ENCODE results near the gene FGF3.

The FGF3 gene

GRCh38 chr11:69818603-69819441, at the start of gene FGF3:
FGF3 (minus strand) TSS chr11:69819416; CDS start chr11:69818933, 483 bp downstream.
- no peak for TF ChIP-seq CTCF (conservative IDR thresholded peaks at IDR 0.05; ENCODE audit: control insufficient read depth, insufficient read depth, low read depth, low read length)
- DNase-seq (ENCODE audit: low read depth) = no peak
- H3K4me3 ChIP-seq (ENCODE audit: control insufficient read depth, low read depth, low read length) = no peak within 1 kb of the TSS

GRCh38 chr11:69868871-69869270, 49.7 kb upstream of the FGF3 start:
- TF ChIP-seq CTCF (conservative IDR thresholded peaks at IDR 0.05; ENCODE audit: control insufficient read depth, insufficient read depth, low read depth, low read length) = no peak
- H3K4me3 ChIP-seq (ENCODE audit: control insufficient read depth, low read depth, low read length) = no peak overlapping the region
- no peak for DNase-seq (ENCODE audit: low read depth)

- TF ChIP-seq CTCF (conservative IDR thresholded peaks at IDR 0.05; ENCODE audit: control insufficient read depth, insufficient read depth, low read depth, low read length) = no peak
- no peak for DNase-seq (ENCODE audit: low read depth)
- no peak overlapping the region for H3K4me3 ChIP-seq (ENCODE audit: control insufficient read depth, low read depth, low read length)
Observed at GRCh38 chr11:69868006-69868810, 49.0 kb upstream of the FGF3 start.

GRCh38 chr11:69867076-69868005, 48.1 kb upstream of the FGF3 start:
- DNase-seq (ENCODE audit: low read depth) = peak; percentile 22
- no peak overlapping the region for H3K4me3 ChIP-seq (ENCODE audit: control insufficient read depth, low read depth, low read length)

GRCh38 chr11:69866648-69867047, 47.4 kb upstream of the FGF3 start:
- no peak overlapping the region for H3K4me3 ChIP-seq (ENCODE audit: control insufficient read depth, low read depth, low read length)
- no peak for TF ChIP-seq CTCF (conservative IDR thresholded peaks at IDR 0.05; ENCODE audit: control insufficient read depth, insufficient read depth, low read depth, low read length)
- DNase-seq (ENCODE audit: low read depth) = no peak

More at GRCh38 chr11:69867076-69868005, 48.1 kb upstream of the FGF3 start:
- no peak for TF ChIP-seq CTCF (conservative IDR thresholded peaks at IDR 0.05; ENCODE audit: control insufficient read depth, insufficient read depth, low read depth, low read length)

GRCh38 chr11:69865707-69866106, 46.5 kb upstream of the FGF3 start:
- no peak for DNase-seq (ENCODE audit: low read depth)
- no peak for TF ChIP-seq CTCF (conservative IDR thresholded peaks at IDR 0.05; ENCODE audit: control insufficient read depth, insufficient read depth, low read depth, low read length)
- no peak overlapping the region for H3K4me3 ChIP-seq (ENCODE audit: control insufficient read depth, low read depth, low read length)
